ENCODE measurements around the gene SLC37A2.
"Not testable (repeated sequence)": the region's sequence is repeated elsewhere in the genome, so short reads cannot be mapped to it uniquely, and the experiment has no call there.

The SLC37A2 gene

GRCh38 chr11:125084057-125084416, 20.9 kb downstream of the SLC37A2 start:
- DNase-seq (ENCODE audit: low spot score): no peak

DNA sequence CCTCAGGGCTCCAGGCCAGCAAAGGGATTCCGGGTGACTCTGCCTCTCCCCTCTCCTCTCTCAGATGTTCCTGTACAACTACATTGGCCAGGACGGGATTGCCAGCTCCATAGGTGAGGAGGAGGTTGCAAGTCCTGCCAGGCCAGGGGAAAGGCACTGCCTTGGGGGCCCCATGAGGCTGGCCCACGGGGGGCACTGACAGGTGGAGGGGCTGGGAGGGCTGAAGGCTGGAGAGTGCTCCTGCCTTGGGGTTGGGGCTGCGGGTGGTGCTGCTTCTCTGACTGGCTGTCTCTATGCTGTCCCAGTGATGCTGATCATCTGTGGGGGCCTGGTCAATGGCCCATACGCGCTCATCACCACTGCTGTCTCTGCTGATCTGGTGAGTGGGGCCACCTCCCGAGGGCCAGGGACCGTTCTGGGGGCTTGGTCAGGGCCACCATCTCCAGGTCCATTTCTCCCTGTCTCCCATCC, 21.7 kb downstream of the SLC37A2 start:
- no peak for DNase-seq (ENCODE audit: low spot score)

DNA sequence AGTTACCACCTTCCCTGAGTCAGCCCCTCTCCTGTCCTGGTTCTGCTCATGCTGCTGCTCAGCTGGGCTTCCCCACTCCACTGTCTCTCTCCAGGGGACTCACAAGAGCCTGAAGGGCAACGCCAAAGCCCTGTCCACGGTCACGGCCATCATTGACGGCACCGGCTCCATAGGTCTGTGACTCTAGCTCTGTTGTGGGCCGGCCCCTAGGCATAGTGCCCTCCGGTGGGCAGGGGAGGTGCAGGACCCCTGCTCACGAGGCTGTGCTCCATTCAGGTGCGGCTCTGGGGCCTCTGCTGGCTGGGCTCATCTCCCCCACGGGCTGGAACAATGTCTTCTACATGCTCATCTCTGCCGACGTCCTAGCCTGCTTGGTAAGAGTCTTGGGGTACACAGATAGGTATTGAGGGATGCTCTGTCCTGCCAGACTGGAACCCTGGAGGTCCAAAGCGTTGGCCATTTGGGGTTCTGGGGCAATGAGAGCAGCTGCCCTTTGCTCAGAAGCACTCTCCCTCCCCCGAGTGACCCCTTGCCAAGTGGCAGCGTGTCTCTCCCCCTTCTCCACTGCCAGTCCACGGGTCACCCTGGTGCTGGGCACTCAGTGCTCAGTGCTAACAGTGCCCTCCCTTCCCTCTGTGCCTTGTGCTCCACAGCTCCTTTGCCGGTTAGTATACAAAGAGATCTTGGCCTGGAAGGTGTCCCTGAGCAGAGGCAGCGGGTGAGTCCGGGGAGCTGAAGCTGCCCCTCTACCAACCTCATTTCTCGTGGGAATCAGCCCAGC, 22.4 kb downstream of the SLC37A2 start:
- no peak for DNase-seq (ENCODE audit: low spot score)

GRCh38 chr11:125086633-125087296, 23.7 kb downstream of the SLC37A2 start:
- no peak for DNase-seq (ENCODE audit: low spot score)

GRCh38 chr11:125088123-125088522, 25.0 kb downstream of the SLC37A2 start:
- no peak for DNase-seq (ENCODE audit: low spot score)

- no peak for DNase-seq (ENCODE audit: low spot score)
These were observed 25.7 kb downstream of the SLC37A2 start for GRCh38 chr11:125088576-125089455.

- not testable (repeated sequence) for DNase-seq (ENCODE audit: low spot score)
These were observed 26.4 kb downstream of the SLC37A2 start for GRCh38 chr11:125089481-125089880.

DNA sequence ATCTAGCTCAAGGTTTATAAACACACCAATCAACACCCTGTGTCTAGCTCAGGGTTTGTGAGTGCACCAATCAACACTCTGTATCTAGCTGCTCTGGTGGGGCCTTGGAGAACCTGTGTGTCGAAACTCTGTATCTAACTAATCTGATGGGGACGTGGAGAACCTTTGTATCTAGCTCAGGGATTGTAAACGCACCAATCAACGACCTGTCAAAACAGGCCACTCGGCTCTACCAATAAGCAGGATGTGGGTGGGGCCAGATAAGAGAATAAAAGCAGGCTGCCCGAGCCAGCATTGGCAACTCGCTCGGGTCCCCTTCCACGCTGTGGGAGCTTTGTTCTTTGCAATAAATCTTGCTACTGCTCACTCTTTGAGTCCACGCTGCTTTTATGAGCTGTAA, 27.0 kb downstream of the SLC37A2 start:
- DNase-seq (ENCODE audit: low spot score): not testable (repeated sequence)

- DNase-seq (ENCODE audit: low spot score): no peak
These were observed 27.7 kb downstream of the SLC37A2 start for GRCh38 chr11:125090816-125091215.

GRCh38 chr11:125091247-125091876, 28.3 kb downstream of the SLC37A2 start:
- no peak for DNase-seq (ENCODE audit: low spot score)

GRCh38 chr11:125091877-125092664, 29.0 kb downstream of the SLC37A2 start:
- DNase-seq (ENCODE audit: low spot score): no peak

- DNase-seq (ENCODE audit: low spot score): no peak
These were observed 29.6 kb downstream of the SLC37A2 start for GRCh38 chr11:125092669-125093068.

GRCh38 chr11:125093502-125093901, 30.4 kb downstream of the SLC37A2 start:
- no peak for DNase-seq (ENCODE audit: low spot score)

GRCh38 chr11:125094731-125095130, 31.6 kb downstream of the SLC37A2 start:
- DNase-seq (ENCODE audit: low spot score): no peak

DNA sequence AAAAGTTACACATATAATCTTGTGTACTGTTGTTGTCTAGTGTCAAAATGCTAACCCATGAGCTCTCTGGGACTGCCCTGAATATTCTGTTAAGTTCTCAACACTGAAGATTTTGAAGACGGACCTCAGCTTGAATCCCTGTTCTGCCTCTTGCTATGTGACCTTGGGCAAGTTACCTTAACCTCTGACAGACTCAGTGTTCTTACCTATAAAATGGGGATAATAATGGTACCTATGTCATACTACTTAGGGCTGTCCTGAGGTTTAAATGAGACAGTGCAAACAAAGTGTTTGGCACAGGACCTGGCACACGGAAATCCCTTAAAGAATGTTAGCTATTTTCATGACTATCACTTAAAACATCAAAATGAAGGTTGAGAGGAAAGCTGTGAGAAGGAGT, 37.0 kb downstream of the SLC37A2 start:
- no peak for DNase-seq (ENCODE audit: low spot score)

DNA sequence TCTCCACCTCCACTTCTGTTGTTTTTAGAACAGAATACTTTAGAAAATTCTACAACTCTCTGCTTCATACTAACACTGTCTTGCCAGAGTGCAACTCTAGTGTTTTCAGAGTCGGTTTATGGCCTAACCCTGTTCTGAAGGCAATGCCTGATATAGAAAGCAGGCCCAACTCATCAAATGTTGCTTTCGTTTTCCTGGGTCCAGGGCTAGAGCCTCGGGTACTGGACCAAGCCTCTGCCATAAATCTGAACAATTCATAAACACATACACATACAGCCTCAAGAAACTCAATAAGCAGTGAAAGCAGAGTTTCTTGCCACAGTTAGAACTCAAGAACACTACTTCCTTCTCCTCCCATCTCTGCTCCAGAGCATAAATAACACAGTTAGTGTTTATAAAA, 38.5 kb downstream of the SLC37A2 start:
- no peak for DNase-seq (ENCODE audit: low spot score)

- no peak for DNase-seq (ENCODE audit: low spot score)
These were observed 38.9 kb downstream of the SLC37A2 start for GRCh38 chr11:125102025-125102424.

DNA sequence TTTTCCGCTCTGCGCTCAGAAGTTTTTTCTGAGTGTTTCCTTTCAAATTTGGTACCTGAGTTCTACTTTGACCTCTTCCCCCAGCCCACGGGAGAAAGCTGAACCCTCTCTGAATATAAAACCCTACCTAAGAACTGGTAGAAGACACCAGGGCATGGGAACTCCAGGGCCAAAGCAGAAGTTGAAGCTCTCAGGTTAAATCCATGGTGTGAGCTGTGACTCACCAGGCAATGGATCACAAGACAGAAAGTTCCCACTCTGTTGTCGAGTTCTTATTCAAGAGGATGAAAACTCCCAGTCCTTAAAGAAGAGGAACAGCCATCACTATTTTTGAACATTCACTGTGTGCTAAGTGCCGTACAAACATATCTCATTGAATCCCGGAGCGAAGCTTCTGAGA, 39.4 kb downstream of the SLC37A2 start:
- no peak for DNase-seq (ENCODE audit: low spot score)

DNA sequence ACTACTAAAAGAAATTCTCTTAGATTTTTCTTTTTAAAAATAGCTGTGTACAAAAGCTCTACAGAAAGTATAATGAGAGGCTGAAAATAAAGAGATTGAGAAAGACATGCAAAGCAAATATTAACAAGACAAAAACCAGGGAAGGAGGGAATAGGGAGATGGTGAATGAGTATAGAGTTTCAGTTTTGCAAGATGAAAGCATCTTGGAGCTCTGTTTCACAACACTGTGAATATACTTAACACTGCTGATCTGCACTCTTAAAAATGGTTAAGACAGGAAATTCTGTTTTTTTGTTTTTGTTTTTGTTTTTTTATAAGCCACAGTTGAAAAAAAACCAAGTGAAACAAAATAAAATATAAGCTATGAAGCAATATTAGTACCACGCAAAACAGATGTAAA, 42.8 kb downstream of the SLC37A2 start:
- DNase-seq (ENCODE audit: low spot score): no peak

- no peak for DNase-seq (ENCODE audit: low spot score)
These were observed 45.4 kb downstream of the SLC37A2 start for GRCh38 chr11:125108469-125108868.

- DNase-seq (ENCODE audit: low spot score): no peak
These were observed 47.4 kb downstream of the SLC37A2 start for GRCh38 chr11:125110506-125110905.

Measured in LoVo (cell line).